Endothelial cell of umbilical vein (primary cell): Measurements from ENCODE around the gene UBASH3A. TPM values are rescaled to one million over a fixed set of nuclear protein-coding genes. Genes with fewer than 3 reads are reported as not detected.

Source experiments
- BruUV-seq: library from RNA; stranded (reverse); fragments of 400-500 nt; replicated peaks from 2 replicates; lab custom pipeline; 2021; lab: Mats Ljungman, UMichigan
- CTCF ChIA-PET: fragments of 300-600, 350-600 bp; sonication (Branson Sonifier 250); formaldehyde crosslinking; loops from one replicate; lab custom pipeline; 2021; ENCODE audit warnings: antibody characterized with exemption, inconsistent platforms; lab: Charles Lee
- POLR2A ChIA-PET: fragments of 300-600, 350-600 bp; sonication (Branson Sonifier 250); formaldehyde crosslinking; loops from one replicate; lab custom pipeline; 2021; ENCODE audit warnings: antibody characterized with exemption, inconsistent platforms; lab: Charles Lee
- DNase-seq: peaks from one replicate; pipeline ENCODE4 v3.0.0-alpha.2; 2011; ENCODE audit warnings: low read depth, low spot score
- FAIRE-seq: peaks from 2 replicates; lab custom pipeline; 2011; peaks lifted over from hg19 to GRCh38; lab: Jason Lieb, UNC
- H2AFZ ChIP-seq: 2 replicates; pipeline ENCODE4 v1.6.0; 2012; ENCODE audit warnings: low read depth, low read length, control low read depth, inconsistent platforms
- H3K27ac ChIP-seq: 2 replicates; pipeline ENCODE4 v1.5.1; 2011; ENCODE audit warnings: low read depth, mild to moderate bottlenecking, control low read depth, low read length, moderate library complexity; ENCODE audit not compliant: insufficient read depth
- H3K27me3 ChIP-seq, 2 experiments: 2 replicates each; pipeline versions ENCODE4 v1.6.0 to v1.6.1; 2011; ENCODE audit warnings: low read length in 2 of 2, mixed read lengths in 1 of 2; ENCODE audit not compliant: control insufficient read depth in 2 of 2, insufficient read depth in 2 of 2
- H3K36me3 ChIP-seq, 2 experiments: 2 replicates in 1 of 2; 3 replicates in 1 of 2; pipeline ENCODE4 v1.5.1; 2011; ENCODE audit warnings: low read length in 2 of 2, mild to moderate bottlenecking in 1 of 2, moderate library complexity in 1 of 2; ENCODE audit not compliant: control insufficient read depth in 2 of 2, insufficient read depth in 2 of 2; ENCODE audit errors: extremely low read depth in 1 of 2
- H3K4me1 ChIP-seq: 3 replicates; pipeline ENCODE4 v1.5.1; 2011; ENCODE audit warnings: mild to moderate bottlenecking, low read length; ENCODE audit not compliant: control insufficient read depth, insufficient read depth; ENCODE audit errors: extremely low read depth
- H3K4me2 ChIP-seq: 2 replicates; pipeline ENCODE4 v1.6.1; 2011; ENCODE audit warnings: low read length, control low read depth, mixed read lengths; ENCODE audit not compliant: insufficient read depth
- H3K4me3 ChIP-seq, 3 experiments: fragments of 200-600 bp in 1 of 3; sonication (generic), shearing (Covaris generic) in 1 of 3; replicated peaks in 1 of 3; 2 replicates each; pipeline ENCODE4 v1.5.1; 2011 to 2016; ENCODE audit warnings: control low read depth in 3 of 3, low read length in 3 of 3, mild to moderate bottlenecking in 2 of 3, inconsistent platforms in 1 of 3, low read depth in 1 of 3, moderate library complexity in 1 of 3; ENCODE audit not compliant: insufficient read depth in 1 of 3
- H3K79me2 ChIP-seq: 2 replicates; pipeline ENCODE4 v1.6.0; 2012; ENCODE audit warnings: low read length, inconsistent platforms; ENCODE audit not compliant: control insufficient read depth, insufficient read depth
- H3K9ac ChIP-seq: replicated peaks from 2 replicates; pipeline ENCODE3; 2011; ENCODE audit warnings: low read length, control low read depth; ENCODE audit not compliant: insufficient read depth; ENCODE audit errors: extremely low read depth
- H3K9me1 ChIP-seq: replicated peaks from 3 replicates; pipeline ENCODE4 v1.6.0; 2011; ENCODE audit warnings: mild to moderate bottlenecking, low read length; ENCODE audit not compliant: control insufficient read depth, insufficient read depth; ENCODE audit errors: extremely low read depth
- H3K9me3 ChIP-seq: replicated peaks from 2 replicates; pipeline ENCODE4 v1.5.1; 2012; ENCODE audit warnings: low read length, inconsistent platforms; ENCODE audit not compliant: control insufficient read depth, insufficient read depth
- H4K20me1 ChIP-seq: replicated peaks from 2 replicates; pipeline ENCODE3; 2011; ENCODE audit warnings: mild to moderate bottlenecking, low read length; ENCODE audit not compliant: control insufficient read depth, insufficient read depth; ENCODE audit errors: extremely low read depth
- EZH2 ChIP-seq: IDR thresholded peaks from 2 replicates; pipeline ENCODE4 v1.6.1; 2012; ENCODE audit warnings: borderline replicate concordance, low read depth, mild to moderate bottlenecking, moderate library complexity, low read length, inconsistent platforms; ENCODE audit not compliant: severe bottlenecking
- FOS ChIP-seq: IDR thresholded peaks from 2 replicates; pipeline ENCODE4 v1.6.1; 2011; ENCODE audit warnings: mild to moderate bottlenecking, low read length, moderate library complexity, borderline replicate concordance; ENCODE audit not compliant: insufficient read depth
- GATA2 ChIP-seq: IDR thresholded peaks from 2 replicates; pipeline ENCODE4 v1.7.0; 2011; ENCODE audit warnings: low read depth, mild to moderate bottlenecking, moderate library complexity, mixed read lengths, low read length; ENCODE audit not compliant: insufficient read length, insufficient read depth
- MYC ChIP-seq: IDR thresholded peaks from one replicate; pipeline ENCODE4 v1.6.1; 2011; ENCODE audit warnings: mild to moderate bottlenecking, low read depth, low read length
- POLR2A ChIP-seq: IDR thresholded peaks from 2 replicates; pipeline ENCODE4 v1.6.1; 2012; ENCODE audit warnings: low read depth, mild to moderate bottlenecking, control low read depth, low read length
- dilution Hi-C: fragments of 300-500 bp; cut with MboI; formaldehyde crosslinking; loops from one replicate; pipeline ENCODE4 v1.15.0; 2019; ENCODE audit warnings: low sequenced_read_pairs; ENCODE audit not compliant: extremely low pct_ligation_motif_present
- intact Hi-C: fragments of 100-400 bp; cut with micrococcal nuclease; formaldehyde crosslinking; loops from one replicate; pipeline ENCODE4 v1.10.0; 2022
- polyA plus RNA-seq, 4 experiments: library from polyadenylated mRNA; depleted of rRNA in 3 of 4; stranded (reverse) in 3 of 4; unstranded in 1 of 4; fragments of >200 nt; gene quantifications; 2 replicates each; pipeline versions ENCODE4 v1.2.1 to v1.2.3, GENCODE V29; 2011 to 2012; ENCODE audit warnings: missing spikeins in 1 of 4
- total RNA-seq: library from RNA; stranded (reverse); gene quantifications from 2 replicates; pipeline ENCODE4 v1.2.3, GENCODE V29; 2021
- TF ChIP-seq, protein P1 (sequence below): IDR thresholded peaks from 2 replicates; pipeline ENCODE4 v1.6.1; 2011; ENCODE audit not compliant: insufficient read depth, insufficient read length

UBASH3A gene
- total and polyA plus RNA-seq, 2 donors (not counting 3 experiments of a cell fraction or from before 2014, with no cell fraction given): not detected

DNA sequence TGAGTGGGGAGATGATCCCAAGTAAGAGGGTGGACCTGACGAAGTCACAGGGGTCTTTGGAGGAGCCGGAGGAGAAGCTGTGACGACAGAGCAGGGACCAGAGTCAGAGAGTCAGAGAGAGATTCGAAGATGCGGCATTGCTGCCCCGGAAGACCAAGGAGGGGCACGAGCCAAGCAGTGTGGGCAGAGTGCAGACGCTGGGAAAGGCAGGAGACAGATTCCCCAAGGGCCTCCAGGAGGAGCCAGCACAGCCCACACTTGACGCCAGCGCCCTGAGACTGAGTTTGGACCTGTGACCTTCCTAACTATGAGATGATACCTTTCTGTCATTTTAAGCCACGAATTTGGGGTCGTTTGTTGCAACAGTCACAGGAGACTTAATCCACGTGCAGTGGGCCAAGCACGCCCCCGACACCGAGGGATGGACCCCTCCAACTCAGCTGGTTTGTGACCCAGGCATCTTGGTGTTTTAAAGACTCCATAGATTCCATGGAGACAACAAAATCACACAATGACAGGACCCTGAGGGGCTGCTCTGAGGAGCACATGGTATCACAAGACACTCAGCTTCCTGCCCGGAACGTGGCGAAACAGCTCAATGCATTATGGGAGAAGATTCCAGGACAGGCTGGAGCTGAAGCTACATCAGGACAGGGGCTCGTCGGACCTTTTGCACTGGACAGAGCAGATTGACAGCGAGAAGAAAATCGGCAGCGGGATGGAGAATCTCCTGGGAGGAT lies 26.3 kb upstream of the UBASH3A start:
- Histone ChIP-seq H3K27ac (no peak overlapping the region), H3K36me3 (no peaks in the 10 kb centered on the region), H2AFZ (no peak overlapping the region), H3K9me3 (no peaks in the 10 kb centered on the region), H4K20me1 (no peaks in the 10 kb centered on the region), H3K9me1 (no peaks in the 10 kb centered on the region), H3K4me3 (no peak overlapping the region), H3K4me2 (no peak overlapping the region), H3K79me2 (no peaks in the 10 kb centered on the region), H3K9ac (no peak overlapping the region), H3K27me3 (no peaks in the 10 kb centered on the region), H3K4me1 (no peaks in the 10 kb centered on the region)
- intact Hi-C loops (no loop called here), dilution Hi-C loops (no loop called here)
- TF ChIP-seq POLR2A: no peak
- no peak for TF ChIP-seq MYC
- no peak for TF ChIP-seq EZH2
- TF ChIP-seq, protein P1, sequence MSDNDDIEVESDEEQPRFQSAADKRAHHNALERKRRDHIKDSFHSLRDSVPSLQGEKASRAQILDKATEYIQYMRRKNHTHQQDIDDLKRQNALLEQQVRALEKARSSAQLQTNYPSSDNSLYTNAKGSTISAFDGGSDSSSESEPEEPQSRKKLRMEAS: no peak
- TF ChIP-seq GATA2: no peak
- DNase-seq (no peak), FAIRE-seq (no peak)
- ChIA-PET POLR2A (no interaction called here), CTCF (interaction anchor here (1.4 kb wide), 1 partner anchor 232 kb away, joined by 4 read pairs; no protein-coding TSS in a partner anchor)
- no TSS peak for BruUV-seq

DNA sequence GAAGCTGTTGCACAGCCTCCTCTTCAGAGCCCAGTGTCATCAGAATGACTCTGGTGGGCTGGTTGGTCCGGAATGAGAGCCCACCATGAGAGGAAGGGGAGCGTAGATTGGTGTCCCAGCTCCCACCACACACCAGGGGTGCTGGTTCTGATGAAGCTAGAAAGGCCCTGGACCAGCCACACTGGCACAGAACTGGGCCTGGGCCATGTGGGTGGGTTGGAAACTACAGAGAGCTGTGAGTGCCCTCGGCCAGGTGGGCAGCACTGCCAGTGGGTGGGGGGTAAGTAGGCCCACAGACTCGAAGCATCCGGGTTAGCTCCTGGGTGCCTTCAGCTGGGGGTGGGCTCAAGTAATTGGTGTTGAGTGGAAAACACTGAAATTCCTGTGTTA lies 25.8 kb upstream of the UBASH3A start:
- dilution Hi-C loops: no loop called here
- FAIRE-seq: no peak
- CTCF ChIA-PET: interaction anchor here (1.4 kb wide), 1 partner anchor 232 kb away, joined by 4 read pairs; no protein-coding TSS in a partner anchor
- H3K27ac ChIP-seq: no peak overlapping the region
- no peak overlapping the region for H3K4me2 ChIP-seq
- no peaks in the 10 kb centered on the region for H3K36me3 ChIP-seq
- no peaks in the 10 kb centered on the region for H3K9me1 ChIP-seq
- no peak for TF ChIP-seq FOS
- no peak overlapping the region for H3K4me3 ChIP-seq
- H3K4me1 ChIP-seq: no peaks in the 10 kb centered on the region
- no peak overlapping the region for H2AFZ ChIP-seq
- H3K9me3 ChIP-seq: no peaks in the 10 kb centered on the region
- no TSS peak for BruUV-seq
- DNase-seq: no peak
- no peaks in the 10 kb centered on the region for H4K20me1 ChIP-seq
- H3K79me2 ChIP-seq: no peaks in the 10 kb centered on the region
- no peaks in the 10 kb centered on the region for H3K27me3 ChIP-seq
- H3K9ac ChIP-seq: no peak overlapping the region
- intact Hi-C loops: no loop called here
- POLR2A ChIA-PET: no interaction called here
